CD14-positive monocyte (primary cell): ENCODE measurements around the gene ACVRL1. TPM values are rescaled to one million over a fixed set of nuclear protein-coding genes. Genes with fewer than 3 reads are reported as not detected.

Source experiments
- DNase-seq, 3 donors: peaks; one replicate each; pipeline ENCODE4 v3.0.0-alpha.2; 2011 to 2022
- H2AFZ ChIP-seq: 2 replicates; pipeline ENCODE4 v1.6.0; 2012; ENCODE audit warnings: mild to moderate bottlenecking, low read depth, low read length, inconsistent platforms; ENCODE audit not compliant: insufficient read depth, poor library complexity, severe bottlenecking
- H3K27ac ChIP-seq, 2 donors: 1 replicate in 1 of 2; 2 replicates in 1 of 2; pipeline ENCODE4 v1.5.1; 2012 to 2013; ENCODE audit warnings: low read length in 2 of 2, control low read depth in 1 of 2, inconsistent platforms in 1 of 2, low read depth in 1 of 2, mild to moderate bottlenecking in 1 of 2
- H3K27me3 ChIP-seq, 2 donors: one replicate each; pipeline versions ENCODE4 v1.6.0 to v1.6.1; 2011 to 2013; ENCODE audit warnings: low read length in 2 of 2; ENCODE audit not compliant: control insufficient read depth in 2 of 2, insufficient read depth in 2 of 2
- H3K36me3 ChIP-seq, 2 donors: replicated peaks in 1 of 2; 1 replicate in 1 of 2; 2 replicates in 1 of 2; pipeline versions ENCODE4 v1.5.1 to v1.6.1; 2012 to 2013; ENCODE audit warnings: low read length in 2 of 2, control low read depth in 1 of 2, inconsistent platforms in 1 of 2, mild to moderate bottlenecking in 1 of 2; ENCODE audit not compliant: insufficient read depth in 2 of 2, control insufficient read depth in 1 of 2
- H3K4me1 ChIP-seq, 2 donors: 1 replicate in 1 of 2; 2 replicates in 1 of 2; pipeline versions ENCODE4 v1.5.1 to v1.6.1; 2012 to 2013; ENCODE audit warnings: low read length in 2 of 2, control low read depth in 1 of 2, inconsistent platforms in 1 of 2, mild to moderate bottlenecking in 1 of 2, moderate library complexity in 1 of 2; ENCODE audit not compliant: insufficient read depth in 2 of 2, control insufficient read depth in 1 of 2
- H3K4me2 ChIP-seq: replicated peaks from 2 replicates; pipeline ENCODE3; 2012; ENCODE audit warnings: low read length, moderate library complexity, mild to moderate bottlenecking; ENCODE audit not compliant: poor library complexity, severe bottlenecking; ENCODE audit errors: extremely low read depth
- H3K4me3 ChIP-seq, 3 experiments: fragments of 200-600 bp in 1 of 3; sonication (generic) in 1 of 3; replicated peaks in 1 of 3; 1 replicate in 2 of 3; 2 replicates in 1 of 3; pipeline ENCODE4 v1.5.1; 2011 to 2013; ENCODE audit warnings: low read length in 3 of 3, mild to moderate bottlenecking in 3 of 3, control low read depth in 2 of 3, low read depth in 2 of 3, inconsistent platforms in 1 of 3, moderate library complexity in 1 of 3
- H3K79me2 ChIP-seq: 2 replicates; pipeline ENCODE4 v1.6.0; 2012; ENCODE audit warnings: mild to moderate bottlenecking, control low read depth, inconsistent platforms, low read length, moderate library complexity; ENCODE audit not compliant: insufficient read depth
- H3K9ac ChIP-seq: 2 replicates; pipeline ENCODE4 v1.6.0; 2017; ENCODE audit warnings: low read length, mild to moderate bottlenecking; ENCODE audit not compliant: insufficient read depth, poor library complexity, severe bottlenecking
- H3K9me3 ChIP-seq, 2 donors: replicated peaks in 1 of 2; 1 replicate in 1 of 2; 2 replicates in 1 of 2; pipeline versions ENCODE4 v1.5.1 to v1.6.1; 2012 to 2013; ENCODE audit warnings: low read length in 2 of 2, control low read depth in 1 of 2; ENCODE audit not compliant: control insufficient read depth in 1 of 2, insufficient read depth in 1 of 2
- H4K20me1 ChIP-seq: 2 replicates; pipeline ENCODE4 v1.6.0; 2012; ENCODE audit warnings: mild to moderate bottlenecking, low read length, control low read depth, moderate library complexity; ENCODE audit not compliant: insufficient read depth
- H3K27ac Mint-ChIP-seq, 7 donors: one replicate each; pipeline ENCODE4 v1.8.0; 2020; ENCODE audit warnings: mild to moderate bottlenecking in 7 of 7, mixed read lengths in 7 of 7, moderate library complexity in 6 of 7, inconsistent platforms in 2 of 7
- H3K27me3 Mint-ChIP-seq, 3 donors: one replicate each; pipeline ENCODE4 v1.8.0; 2021 to 2022; ENCODE audit warnings: low read depth in 3 of 3, mild to moderate bottlenecking in 3 of 3, mixed read lengths in 3 of 3, moderate library complexity in 3 of 3, inconsistent platforms in 1 of 3
- H3K36me3 Mint-ChIP-seq, 2 donors: one replicate each; pipeline ENCODE4 v1.8.0; 2020; ENCODE audit warnings: mixed read lengths in 2 of 2, inconsistent platforms in 1 of 2, mild to moderate bottlenecking in 1 of 2
- H3K4me1 Mint-ChIP-seq: one replicate; pipeline ENCODE4 v1.8.0; 2020; ENCODE audit warnings: mild to moderate bottlenecking, mixed read lengths
- H3K4me3 Mint-ChIP-seq, 2 donors: one replicate each; pipeline ENCODE4 v1.8.0; 2020; ENCODE audit warnings: mild to moderate bottlenecking in 2 of 2, mixed read lengths in 2 of 2, moderate library complexity in 1 of 2
- H3K9me3 Mint-ChIP-seq, 7 donors: one replicate each; pipeline ENCODE4 v1.8.0; 2020 to 2022; ENCODE audit warnings: mixed read lengths in 7 of 7, mild to moderate bottlenecking in 6 of 7, moderate library complexity in 6 of 7, inconsistent platforms in 2 of 7
- CTCF ChIP-seq: fragments of 200-600 bp; IDR thresholded peaks from one replicate; pipeline ENCODE4 v1.8.0; 2022; ENCODE audit warnings: antibody characterized with exemption, mild to moderate bottlenecking
- WGBS: methylation state at CpG from one replicate; pipeline ENCODE4 v1.1.5; 2013; ENCODE audit warnings: missing lambda C conversion rate; ENCODE audit not compliant: insufficient coverage; 5-methylcytosine and 5-hydroxymethylcytosine counted together
- intact Hi-C, 2 donors: fragments of 100-400 bp; cut with micrococcal nuclease; formaldehyde crosslinking; loops; one replicate each; pipeline versions ENCODE4 v1.15.0 to v1.15.1; 2023
- polyA plus RNA-seq, 3 donors: library from polyadenylated mRNA; depleted of rRNA in 1 of 3; unstranded in 2 of 3; stranded (reverse) in 1 of 3; fragments of 300-500 nt in 2 of 3; fragments of >200 nt in 1 of 3; fragmentation: Illumina TruSeq in 2 of 3; gene quantifications; 1 replicate in 2 of 3; 2 replicates in 1 of 3; pipeline ENCODE4 v1.2.3, GENCODE V29; 2012 to 2021

Gene ACVRL1
- polyA plus RNA-seq, 3 donors, result 1.5 to 3.6 (median 2.0) TPM

GRCh38 chr12:51871918-51872688, 35.2 kb upstream of the ACVRL1 start:
- peak overlapping the region in 1 of 3 experiments; percentile 66 for H3K4me3 ChIP-seq
- peaks cover 0 to 18% of the 10 kb centered on the region in 2 donors for H3K27me3 ChIP-seq
- H3K4me2 ChIP-seq, result peak overlapping the region; percentile 70
- H4K20me1 ChIP-seq, result no peaks in the 10 kb centered on the region
- intact Hi-C loops, result loop anchor here (2.0 to 10.0 kb wide), 4 partner anchors 33 to 447 kb away; partner anchors contain the start of gene SLC4A8 (in 1 of the 2)
- no peak overlapping the region for H3K27ac ChIP-seq
- H3K4me1 ChIP-seq, result peaks cover 58 to 65% of the 10 kb centered on the region in 2 donors
- peaks cover 0 to 4% (median 0%) of the 10 kb centered on the region in 7 donors for H3K9me3 Mint-ChIP-seq
- peak in 1 of 3 donors; percentile 9 for DNase-seq
- peaks cover 15 to 30% (median 26%) of the 10 kb centered on the region in 3 donors for H3K27me3 Mint-ChIP-seq
- peak overlapping the region in 1 of 2 donors; percentile 53 for H3K4me3 Mint-ChIP-seq
- H3K27ac Mint-ChIP-seq, result peak overlapping the region in 1 of 7 donors; percentile 50
- no peak overlapping the region for H3K9ac ChIP-seq
- WGBS, result 80% methylated on average over 2 of the region's 17 CpGs
- H3K9me3 ChIP-seq, result no peaks in the 10 kb centered on the region
- peaks cover 70% of the 10 kb centered on the region for H3K4me1 Mint-ChIP-seq
- H3K79me2 ChIP-seq, result no peaks in the 10 kb centered on the region
- TF ChIP-seq CTCF, result no peak
- H3K36me3 ChIP-seq, result no peaks in the 10 kb centered on the region
- H2AFZ ChIP-seq, result no peak overlapping the region
- H3K36me3 Mint-ChIP-seq, result peaks cover 11 to 17% of the 10 kb centered on the region in 2 donors

- WGBS, result no CpG with 5 or more reads among the region's 3 CpGs
- Histone ChIP-seq H2AFZ (no peak overlapping the region), H3K36me3 (no peaks in the 10 kb centered on the region), H3K4me1 (peaks cover 53 to 60% of the 10 kb centered on the region in 2 donors), H3K4me3 (no peak overlapping the region), H3K27me3 (peaks cover 0 to 18% of the 10 kb centered on the region in 2 donors), H3K9ac (no peak overlapping the region), H3K9me3 (no peaks in the 10 kb centered on the region), H4K20me1 (no peaks in the 10 kb centered on the region), H3K27ac (no peak overlapping the region), H3K4me2 (no peak overlapping the region), H3K79me2 (no peaks in the 10 kb centered on the region)
- no peak for TF ChIP-seq CTCF
- no peak for DNase-seq
- Mint-ChIP-seq H3K4me1 (peaks cover 65% of the 10 kb centered on the region), H3K27me3 (peaks cover 12 to 27% (median 22%) of the 10 kb centered on the region in 3 donors), H3K9me3 (peaks cover 0 to 4% (median 0%) of the 10 kb centered on the region in 7 donors), H3K27ac (peak overlapping the region in 1 of 7 donors; percentile 45), H3K4me3 (no peak overlapping the region), H3K36me3 (peaks cover 11 to 12% of the 10 kb centered on the region in 2 donors)
- intact Hi-C loops, result loop anchor here (5.0 to 10.0 kb wide), 3 partner anchors 50 to 448 kb away; partner anchors contain the start of gene SLC4A8 (in 1 of the 2)
These were observed 34.7 kb upstream of the ACVRL1 start for GRCh38 chr12:51872689-51872981.
